Measurements from ENCODE around the gene GIPC2. TPM values are rescaled to one million over a fixed set of nuclear protein-coding genes. Genes with fewer than 3 reads are reported as not detected.

GIPC2 gene
- total and polyA plus RNA-seq, 2 of the 4 experiments (the other 2 are of a cell fraction) = 0.07 to 0.18 TPM

- intact Hi-C loops (cut with micrococcal nuclease) (no loop called here), in situ Hi-C loops (cut with MboI; ENCODE audit: low sequenced_read_pairs) (no loop called here), dilution Hi-C loops (cut with HindIII; ENCODE audit: low sequenced_read_pairs, unreplicated experiment) (no loop called here)
- H3K9me1 ChIP-seq (ENCODE audit: insufficient read depth, low read length) = no peaks in the 10 kb centered on the region
- H2BK15ac ChIP-seq (ENCODE audit: low read depth, low read length) = peak overlapping the region; percentile 21; the same call in 1 of the 3 replicates
- peak overlapping the region; percentile 64; the same call in 1 of the 2 replicates for H2AK5ac ChIP-seq (ENCODE audit: low read depth, low read length)
- H4K91ac ChIP-seq (ENCODE audit: insufficient read depth, low read depth, low read length) = no peak overlapping the region
- H3K79me1 ChIP-seq (ENCODE audit: low read depth in 1 of 2, low read length in 2 of 2) = no peaks in the 10 kb centered on the region
- H3K4me1 ChIP-seq (ENCODE audit: control insufficient read depth, insufficient read depth, low read length) = peaks cover 4% of the 10 kb centered on the region
- ChIA-PET CTCF (interaction anchor here (0.9 kb wide), 1 partner anchor 23 kb away, joined by 4 read pairs; no protein-coding TSS in a partner anchor), POLR2A (ENCODE audit: unreplicated experiment) (no interaction called here)
- H3K27ac ChIP-seq (ENCODE audit: insufficient read depth, low read length) = no peak overlapping the region
- peak overlapping the region; percentile 39 for H4K5ac ChIP-seq (ENCODE audit: low read depth, low read length)
- TF ChIP-seq USF2 (IDR thresholded peaks at IDR 0.05; ENCODE audit: low read depth, low read length) (no peak), CTCF (conservative IDR thresholded peaks at IDR 0.05; ENCODE audit: low read depth, low read length) (0 out of 2 replicates have a peak, but pooled peaks have one; percentile 13), RAD21 (IDR thresholded peaks at IDR 0.05; ENCODE audit: low read length) (no peak), SMC3 (IDR thresholded peaks at IDR 0.05; ENCODE audit: low read depth, low read length) (no peak), MAFK (IDR thresholded peaks at IDR 0.05; ENCODE audit: low read depth, low read length) (no peak), FOS (IDR thresholded peaks at IDR 0.05; ENCODE audit: low read depth, low read length) (no peak), NFE2L2 (IDR thresholded peaks at IDR 0.05; ENCODE audit: low read depth, low read length) (no peak), CHD1 (IDR thresholded peaks at IDR 0.05; ENCODE audit: low read depth, low read length) (no peak)
- H2BK120ac ChIP-seq (ENCODE audit: low read depth, low read length) = no peak overlapping the region
- H2BK20ac ChIP-seq (ENCODE audit: low read depth, low read length) = peak overlapping the region; percentile 26; the same call in 1 of the 2 replicates
- no peak overlapping the region for H3K56ac ChIP-seq (ENCODE audit: extremely low read depth, insufficient read depth, low read length)
- peak overlapping the region; percentile 33 for H2AK9ac ChIP-seq (replicated peaks; ENCODE audit: low read depth, low read length, poor library complexity)
- H3K23ac ChIP-seq (ENCODE audit: low read depth, low read length) = 0 out of 2 replicates have a peak overlapping the region, but pooled peaks have one; percentile 33
- no peak overlapping the region; the same call in 1 of the 2 replicates for H3K14ac ChIP-seq (replicated peaks; ENCODE audit: low read depth, low read length)
- peak overlapping the region in 1 of 2 experiments; percentile 4; a peak in 1 of 4 replicates for H4K8ac ChIP-seq (ENCODE audit: low read depth in 2 of 2, low read length in 2 of 2)
- DNase-seq (no peak), ATAC-seq (ENCODE audit: low read depth) (no peak)
- no peak overlapping the region for H3K4ac ChIP-seq (ENCODE audit: low read depth, low read length)
- no TSS peak for BruUV-seq (replicated peaks)
- WGBS, 2 experiments (ENCODE audit: extremely low coverage in 2 of 2, insufficient read length in 1 of 2) = no CpG with 5 or more reads among the region's 4 CpGs
- no peaks in the 10 kb centered on the region for H4K20me1 ChIP-seq (ENCODE audit: insufficient read depth, low read length)
- H3K9ac ChIP-seq (ENCODE audit: low read depth, low read length) = no peak overlapping the region
- no peaks in the 10 kb centered on the region for H3K27me3 ChIP-seq (ENCODE audit: control insufficient read depth, insufficient read depth, low read length)
- H3K36me3 ChIP-seq (ENCODE audit: control insufficient read depth, insufficient read depth, low read length) = no peaks in the 10 kb centered on the region
- peak overlapping the region; percentile 46 for H2BK5ac ChIP-seq (ENCODE audit: low read depth, low read length, poor library complexity, severe bottlenecking)
- H3K9me3 ChIP-seq (ENCODE audit: control insufficient read depth, insufficient read depth, low read length) = no peaks in the 10 kb centered on the region
- H3K4me2 ChIP-seq (ENCODE audit: low read depth, low read length) = no peak overlapping the region
- H2AFZ ChIP-seq (replicated peaks; ENCODE audit: low read length, poor library complexity) = no peak overlapping the region
- H3K18ac ChIP-seq (ENCODE audit: low read depth, low read length) = peak overlapping the region; percentile 42; the same call in 1 of the 2 replicates
- no peak overlapping the region for H3K4me3 ChIP-seq (ENCODE audit: insufficient read depth, low read depth, low read length)
Measured at GRCh38 chr1:78060857-78061563, 15.2 kb downstream of the GIPC2 start.

Data from IMR-90 (cell line).